Hepatic stellate cell (primary cell): ENCODE data around the gene MED22.
"Not testable (repeated sequence)": the region's sequence is repeated elsewhere in the genome, so short reads cannot be mapped to it uniquely, and the experiment has no call there.

Experiments
- DNase-seq: peaks from one replicate; pipeline ENCODE4 v3.0.0; 2011; ENCODE audit warnings: low spot score

MED22 gene

GRCh38 chr9:133334888-133335287 lies 13.0 kb downstream of the MED22 start:
- not testable (repeated sequence) for DNase-seq

GRCh38 chr9:133334161-133334560 lies 13.8 kb downstream of the MED22 start:
- DNase-seq: no peak

DNA sequence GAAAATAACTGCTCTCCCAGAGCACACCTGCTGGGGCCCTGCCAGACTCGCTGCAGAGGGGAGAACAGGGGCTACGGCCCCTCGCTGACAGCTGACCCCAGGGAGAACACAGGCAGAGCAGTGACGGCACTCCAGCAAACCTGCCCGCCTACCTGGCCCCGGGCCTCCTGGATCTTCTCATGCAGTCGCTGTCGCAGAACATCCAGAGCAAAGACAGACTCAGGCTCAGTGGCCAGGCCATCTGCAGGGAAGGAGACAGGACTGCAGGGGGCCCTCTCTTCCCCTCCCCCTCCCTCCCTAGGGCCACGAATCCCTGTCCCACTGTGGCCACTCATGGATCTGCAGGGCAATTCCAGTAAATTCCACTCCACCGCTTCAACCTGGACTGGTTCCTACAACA lies 14.4 kb downstream of the MED22 start:
- DNase-seq: no peak

GRCh38 chr9:133333011-133333410 lies 14.9 kb downstream of the MED22 start:
- DNase-seq: no peak

GRCh38 chr9:133332381-133332730 lies 15.6 kb downstream of the MED22 start:
- DNase-seq: no peak

DNA sequence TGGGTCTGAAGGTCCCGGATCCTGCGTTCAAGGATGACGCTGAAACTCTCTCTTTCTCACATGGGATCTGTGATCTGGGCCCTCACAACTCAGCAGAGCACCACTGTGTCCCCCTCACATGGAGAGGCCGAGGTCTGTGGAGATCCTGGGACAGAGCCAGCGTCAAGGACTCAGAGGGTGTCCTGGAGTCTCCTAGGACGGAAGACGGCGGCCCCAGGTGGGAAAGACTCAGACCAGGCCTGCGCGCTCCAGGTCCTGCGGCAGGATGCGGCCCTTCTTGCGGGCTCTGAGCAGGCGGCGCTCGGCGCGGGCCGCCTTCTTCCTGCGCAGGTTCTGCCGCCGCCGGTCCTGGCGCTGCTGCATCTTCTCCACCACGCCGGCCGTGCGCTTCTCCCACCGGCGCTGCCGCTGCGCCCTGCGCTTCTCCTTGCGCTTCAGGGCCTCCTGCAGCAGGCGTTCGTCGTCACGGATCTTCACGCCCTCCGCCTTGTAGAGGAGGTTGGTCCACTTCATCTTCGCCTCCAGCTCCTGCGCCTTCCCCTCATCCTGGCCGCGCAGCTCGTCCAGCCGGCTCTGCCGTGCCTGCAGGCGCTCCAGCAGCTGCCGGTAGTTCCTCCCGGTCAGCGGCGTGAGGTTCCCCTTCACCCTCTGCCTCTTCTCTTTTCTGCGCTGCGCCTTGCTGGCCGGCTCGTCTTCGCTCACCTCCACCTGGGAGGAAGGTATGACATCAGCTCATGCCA lies 16.1 kb downstream of the MED22 start:
- no peak for DNase-seq

- no peak for DNase-seq
Observed at GRCh38 chr9:133331221-133331620, 16.7 kb downstream of the MED22 start.

DNA sequence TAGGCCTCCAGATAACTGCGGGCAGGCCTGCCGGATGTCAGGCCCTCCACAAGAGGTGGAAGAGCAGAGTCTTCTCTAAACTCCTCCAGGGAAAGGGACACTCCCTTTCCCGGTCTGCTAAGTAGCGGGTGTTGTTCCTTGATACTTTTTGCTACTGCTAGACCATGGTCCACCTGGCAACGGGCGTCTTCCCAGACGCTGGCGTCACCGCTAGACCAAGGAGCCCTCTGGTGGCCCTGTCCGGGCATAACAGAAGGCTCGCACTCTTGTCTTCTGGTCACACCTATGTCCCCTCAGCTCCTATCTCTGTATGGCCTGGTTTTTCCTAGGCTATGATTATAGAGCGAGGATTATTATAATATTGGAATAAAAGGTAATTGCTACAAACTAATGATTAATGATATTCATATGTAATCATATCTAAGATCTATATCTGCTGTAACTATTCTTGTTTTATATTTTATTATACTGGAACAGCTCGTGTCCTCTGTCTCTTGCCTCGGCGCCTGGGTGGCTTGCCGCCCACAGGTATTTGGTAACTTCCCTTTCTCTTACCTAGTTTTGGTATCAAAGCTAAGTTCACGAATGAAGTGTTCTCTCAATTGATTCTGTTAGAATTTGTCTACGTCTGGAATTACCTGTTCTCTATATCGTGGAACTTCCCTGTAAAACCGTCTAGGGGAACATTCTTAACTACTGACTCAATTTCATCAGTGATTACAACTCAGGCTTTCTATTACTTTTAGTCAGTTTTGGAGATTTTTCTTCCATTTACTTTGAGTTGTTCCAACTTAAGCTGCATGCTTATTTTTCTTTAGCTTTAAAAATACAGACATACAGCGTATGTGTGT lies 18.4 kb downstream of the MED22 start:
- not testable (repeated sequence) for DNase-seq

DNA sequence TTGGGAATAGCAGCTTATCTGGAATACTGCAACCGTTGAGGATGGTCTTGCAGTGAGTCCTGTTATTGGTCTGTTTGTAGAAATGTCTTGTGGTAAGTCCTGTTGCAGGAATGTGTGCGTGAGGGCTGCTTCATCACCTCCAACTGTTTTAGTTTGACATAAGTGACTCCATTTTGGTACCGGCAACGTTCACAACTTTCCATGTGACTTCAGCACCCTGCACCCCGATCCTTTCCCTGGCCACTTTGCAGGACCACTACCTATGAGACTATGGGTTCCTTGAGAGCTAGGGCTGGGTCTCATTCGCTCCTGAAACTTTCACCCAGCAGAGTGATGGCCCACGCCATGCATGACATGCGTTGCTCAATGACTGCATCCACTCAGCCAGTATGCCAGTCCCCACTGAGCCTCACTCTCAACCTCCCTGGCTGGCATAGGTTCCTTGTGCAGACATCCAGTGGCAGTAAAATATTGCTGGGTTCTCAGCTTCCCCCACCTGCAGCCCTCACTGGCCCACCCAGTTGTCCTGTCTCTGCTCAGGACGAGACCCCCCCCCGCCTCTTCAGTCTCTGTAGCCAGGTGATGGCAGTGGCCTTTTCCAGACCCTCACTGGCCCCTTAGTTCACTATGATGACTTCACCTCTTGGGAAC lies 20.0 kb downstream of the MED22 start:
- DNase-seq: no peak

DNA sequence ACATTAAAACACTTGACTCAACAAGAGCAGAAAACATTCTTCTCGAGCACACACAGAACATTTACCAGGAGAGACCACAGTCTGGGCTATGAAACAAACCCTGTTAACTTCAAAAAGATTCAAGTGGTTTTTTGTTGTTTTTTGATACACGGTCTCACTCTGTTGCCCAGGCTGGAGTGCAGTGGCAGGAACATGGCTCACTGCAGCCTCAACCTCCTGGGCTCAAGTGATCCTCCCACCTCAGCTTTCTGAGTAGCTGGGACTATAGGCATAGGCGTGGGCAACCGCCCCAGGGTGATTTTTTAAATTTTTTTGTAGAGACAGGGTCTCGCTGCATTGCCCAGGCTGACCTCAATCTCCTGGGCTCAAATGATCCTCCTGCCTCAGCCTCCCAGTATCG lies 20.9 kb downstream of the MED22 start:
- DNase-seq: not testable (repeated sequence)

DNA sequence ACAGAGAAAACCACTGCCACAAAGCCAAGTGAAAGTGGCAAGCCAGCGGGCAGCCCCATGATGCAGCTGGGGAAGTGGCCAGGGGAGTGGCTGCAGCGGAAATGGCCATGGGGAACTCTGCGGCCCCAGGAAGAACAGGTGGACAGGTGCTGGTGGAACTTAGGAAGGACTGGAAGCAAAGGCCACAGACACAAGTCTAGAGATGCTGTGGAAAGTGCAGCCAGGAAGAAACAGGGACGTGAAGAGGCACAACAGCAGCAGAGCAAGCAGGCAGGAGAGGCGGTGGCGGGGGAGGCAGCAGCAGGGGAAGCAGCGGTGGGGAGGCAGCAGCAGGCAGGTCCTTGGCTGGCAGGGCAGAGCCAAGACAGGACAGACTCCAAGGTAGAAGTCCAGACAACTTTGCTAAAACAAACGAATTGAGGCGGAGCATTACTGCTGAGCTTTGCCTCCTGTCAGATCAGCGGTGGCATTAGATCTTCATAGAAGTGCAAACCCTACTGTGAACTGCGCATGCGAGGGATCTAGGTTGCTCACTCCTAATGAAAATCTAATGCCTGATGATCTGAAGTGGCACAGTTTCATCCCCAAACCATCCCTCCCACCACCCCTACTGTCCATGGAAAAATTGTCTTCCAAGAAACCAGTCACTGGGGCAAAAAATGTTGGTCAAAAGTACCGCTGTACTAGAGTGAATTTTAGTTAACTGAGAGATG lies 23.8 kb downstream of the MED22 start:
- no peak for DNase-seq

- DNase-seq: no peak
Observed at GRCh38 chr9:133323211-133323610, 24.7 kb downstream of the MED22 start.

- DNase-seq: no peak
Observed at GRCh38 chr9:133322701-133323100, 25.2 kb downstream of the MED22 start.

GRCh38 chr9:133321411-133321935 lies 26.5 kb downstream of the MED22 start:
- no peak for DNase-seq

- no peak for DNase-seq
Observed at GRCh38 chr9:133320421-133320881, 27.5 kb downstream of the MED22 start.

DNA sequence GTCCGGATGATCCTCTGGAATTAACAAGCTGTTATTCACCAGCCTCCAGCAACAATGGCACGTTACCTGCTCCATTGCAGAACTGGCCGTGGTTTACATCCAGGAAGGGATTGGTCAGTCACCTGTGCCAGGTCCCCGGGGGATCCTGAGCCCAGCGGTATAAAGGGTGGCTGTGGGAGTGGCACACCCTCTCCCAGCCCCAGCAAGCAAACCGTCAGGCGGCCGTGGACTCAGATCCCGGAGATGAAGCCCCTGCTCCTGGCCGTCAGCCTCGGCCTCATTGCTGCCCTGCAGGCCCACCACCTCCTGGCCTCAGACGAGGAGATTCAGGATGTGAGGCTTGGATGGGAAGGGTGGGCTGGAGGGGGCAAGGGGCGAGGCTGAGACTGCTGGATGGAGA lies 30.4 kb downstream of the MED22 start:
- DNase-seq: not testable (repeated sequence)

DNA sequence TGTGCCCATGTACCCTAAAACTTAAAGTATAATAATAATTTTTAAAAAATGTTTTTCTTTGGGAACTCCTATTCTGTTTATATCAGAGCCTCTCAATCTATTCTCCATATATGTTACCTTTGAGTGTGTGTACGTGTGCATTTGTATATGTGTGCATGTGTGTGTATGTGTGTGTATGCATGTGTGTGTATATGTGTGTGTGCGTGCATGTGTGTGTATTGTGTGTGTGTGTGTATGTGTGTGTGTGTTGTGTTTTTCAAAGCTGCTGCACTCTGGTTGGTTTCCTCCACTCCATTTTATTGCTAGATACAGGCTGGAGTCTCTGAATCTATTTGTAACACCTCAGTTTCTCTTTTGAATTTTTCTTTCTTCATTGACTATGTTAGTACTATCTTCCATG lies 31.9 kb downstream of the MED22 start:
- DNase-seq: no peak

GRCh38 chr9:133309608-133310007 lies 38.3 kb downstream of the MED22 start:
- DNase-seq: no peak

- no peak for DNase-seq
Observed at GRCh38 chr9:133307301-133307700, 40.6 kb downstream of the MED22 start.

GRCh38 chr9:133306242-133307204 lies 41.4 kb downstream of the MED22 start:
- no peak for DNase-seq

- DNase-seq: no peak
Observed at GRCh38 chr9:133305731-133306130, 42.2 kb downstream of the MED22 start.
